NCI-H2171 treated with DMSO at 0.1 percent for 48 hours (cell line): ENCODE measurements around the gene NOS1AP.

Experiments used
- DNase-seq: peaks from one replicate; lab custom pipeline; 2025; lab: John Stamatoyannopoulos, UW

The NOS1AP gene

DNA sequence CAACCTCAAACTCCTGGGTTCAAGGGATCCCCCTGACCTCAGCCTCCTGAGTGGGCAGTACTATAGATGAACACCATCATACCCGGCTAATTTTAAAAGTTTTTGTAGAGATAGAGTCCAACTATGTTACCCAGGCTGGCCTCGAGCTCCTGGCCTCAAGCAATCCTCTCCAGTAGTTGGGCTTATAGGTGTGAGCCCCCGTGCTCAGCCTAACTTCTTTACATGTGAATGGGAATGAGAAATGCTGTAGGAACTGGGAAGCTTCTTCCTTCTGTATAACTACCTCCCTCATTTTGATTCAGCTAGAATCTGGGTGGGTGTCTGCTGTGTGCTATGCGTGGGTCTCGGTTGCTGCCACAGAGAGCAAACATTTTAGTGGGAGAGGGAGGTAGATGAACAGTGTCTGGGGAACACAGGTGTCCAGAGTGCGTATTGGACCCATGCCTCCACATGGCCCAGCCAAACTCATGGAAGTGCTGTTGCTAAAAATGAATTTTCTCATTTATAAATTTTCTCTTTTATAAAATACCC is 150.6 kb downstream of the NOS1AP start:
- no peak for DNase-seq

DNA sequence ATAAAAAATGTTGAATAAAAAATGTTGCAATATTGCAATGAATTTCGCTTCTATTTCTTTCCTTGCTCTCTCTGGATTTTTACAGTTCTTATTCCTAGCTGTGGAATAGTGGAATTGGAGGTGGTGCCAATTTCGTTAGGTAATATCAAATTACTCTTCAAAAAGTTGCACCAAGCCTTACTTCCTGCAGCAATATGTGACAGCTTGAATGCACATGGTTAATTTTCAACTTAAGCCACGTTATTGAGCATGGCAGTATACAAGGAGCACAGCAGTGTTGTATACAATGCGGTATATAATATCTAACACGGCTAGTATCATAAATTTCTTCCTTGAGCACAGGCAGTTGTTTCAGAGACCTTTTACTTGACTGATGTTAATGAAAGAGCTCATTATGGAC is 152.5 kb downstream of the NOS1AP start:
- DNase-seq, result peak; percentile 61

DNA sequence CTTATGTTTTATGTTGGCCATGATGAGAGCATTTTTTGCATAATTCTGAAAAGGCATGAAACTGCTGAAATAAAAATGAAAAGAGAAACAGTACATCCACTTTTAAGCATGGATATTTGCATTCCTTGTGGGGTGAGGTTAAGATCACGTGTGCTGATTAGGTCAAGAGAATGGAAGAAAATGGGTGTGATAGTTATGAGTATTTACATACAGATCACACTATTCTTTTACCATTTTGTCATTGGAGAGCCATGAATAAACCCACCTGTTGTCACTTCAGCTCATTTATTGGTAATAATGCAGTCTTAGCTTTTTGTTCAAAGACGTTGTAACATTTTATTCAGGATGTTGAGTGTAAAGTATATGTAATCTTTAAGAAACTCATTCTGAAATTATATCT is 153.2 kb downstream of the NOS1AP start:
- DNase-seq, result no peak

DNA sequence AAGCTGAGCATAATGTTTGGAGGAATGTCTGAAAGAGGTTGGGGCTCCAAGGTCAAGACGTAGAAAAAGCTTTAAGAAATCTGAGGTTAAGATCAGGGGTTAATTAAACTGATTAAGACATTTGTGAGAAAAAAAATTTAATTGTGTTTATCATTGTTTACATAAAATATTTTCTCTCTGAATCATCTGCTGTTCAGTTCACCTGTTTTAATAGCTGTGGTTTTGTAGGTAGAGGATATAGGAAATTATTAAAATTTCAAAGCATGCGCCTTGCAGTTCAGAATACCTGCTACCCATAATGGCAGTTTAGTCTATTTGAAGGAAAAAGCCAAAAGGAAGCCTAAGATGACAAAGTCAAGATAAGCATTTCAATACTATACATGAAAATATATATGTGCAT is 154.0 kb downstream of the NOS1AP start:
- DNase-seq, result no peak

DNA sequence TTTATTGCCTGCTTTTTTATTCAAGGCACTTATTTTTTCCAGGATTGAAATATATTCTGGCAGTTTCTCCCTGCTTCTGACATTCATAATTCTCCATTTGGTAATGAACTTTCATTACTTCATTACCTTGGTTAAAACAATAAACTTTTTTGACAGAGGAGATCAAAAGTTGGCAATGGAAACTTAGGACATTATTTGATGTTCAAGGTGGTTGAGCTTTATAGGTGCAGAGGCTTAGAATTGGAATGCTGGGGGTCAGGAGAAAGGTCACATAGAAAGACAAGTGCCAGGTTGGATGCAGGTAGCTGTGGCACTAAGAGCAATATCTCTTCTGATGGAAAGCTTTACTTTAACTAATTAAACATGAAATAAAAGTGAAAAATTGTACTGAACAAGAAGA is 154.8 kb downstream of the NOS1AP start:
- DNase-seq, result no peak

DNA sequence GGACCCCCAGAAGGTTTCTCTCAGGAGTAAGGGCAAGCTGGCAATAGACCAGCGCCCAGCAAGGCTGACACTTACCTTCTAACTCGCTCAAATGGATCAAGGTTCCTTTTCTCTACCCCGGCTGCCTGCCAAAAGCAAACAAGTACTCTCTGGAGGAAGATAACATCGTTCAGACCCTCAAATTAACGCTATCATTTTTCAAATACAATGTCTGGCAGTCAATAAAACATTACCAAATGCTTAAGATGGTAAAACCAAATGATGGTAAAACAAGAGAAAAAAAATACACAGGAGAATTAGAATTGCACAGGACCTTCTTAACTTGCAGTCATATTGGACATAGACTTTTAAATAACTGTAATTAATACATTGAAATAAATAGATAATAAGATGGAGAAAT is 159.1 kb downstream of the NOS1AP start:
- DNase-seq, result peak; percentile 56

DNA sequence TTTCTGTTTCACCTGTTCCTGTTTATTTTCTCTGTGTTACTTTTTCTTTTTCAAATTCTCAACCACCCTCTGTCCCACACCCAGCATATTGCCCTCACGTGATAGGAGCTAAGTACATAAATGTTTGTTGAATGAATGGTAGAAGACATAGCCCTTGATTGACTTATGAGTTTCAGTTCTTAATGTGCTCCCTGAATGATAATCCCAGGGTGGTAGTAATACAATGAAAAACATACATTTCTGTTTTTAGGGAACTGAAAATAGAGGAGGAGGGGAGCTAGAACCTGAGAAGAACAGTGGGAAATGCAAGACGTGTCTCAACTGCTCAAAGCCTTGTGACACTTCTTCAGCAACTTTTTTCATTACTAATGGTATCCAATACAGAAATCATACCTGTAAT is 160.1 kb downstream of the NOS1AP start:
- no peak for DNase-seq

DNA sequence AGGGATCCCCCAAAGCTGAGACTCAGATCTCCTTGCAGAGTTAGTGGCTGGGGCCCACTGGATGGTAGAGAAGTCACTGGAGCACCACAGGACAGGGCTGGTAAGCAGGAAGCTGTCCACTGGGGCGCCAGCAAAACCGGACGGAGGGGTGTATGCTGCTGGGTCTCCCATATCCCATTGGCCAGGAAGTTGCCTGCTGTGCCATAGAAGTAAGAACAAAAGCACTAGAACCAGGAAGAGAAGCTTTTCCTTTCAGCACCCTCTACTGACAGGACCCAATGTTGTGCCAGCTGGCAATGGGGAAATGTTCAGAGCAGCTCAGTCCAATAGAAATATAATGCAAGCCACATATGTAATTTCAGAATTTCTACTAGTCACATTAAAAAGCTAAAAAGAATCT is 160.6 kb downstream of the NOS1AP start:
- peak; percentile 9 for DNase-seq

DNA sequence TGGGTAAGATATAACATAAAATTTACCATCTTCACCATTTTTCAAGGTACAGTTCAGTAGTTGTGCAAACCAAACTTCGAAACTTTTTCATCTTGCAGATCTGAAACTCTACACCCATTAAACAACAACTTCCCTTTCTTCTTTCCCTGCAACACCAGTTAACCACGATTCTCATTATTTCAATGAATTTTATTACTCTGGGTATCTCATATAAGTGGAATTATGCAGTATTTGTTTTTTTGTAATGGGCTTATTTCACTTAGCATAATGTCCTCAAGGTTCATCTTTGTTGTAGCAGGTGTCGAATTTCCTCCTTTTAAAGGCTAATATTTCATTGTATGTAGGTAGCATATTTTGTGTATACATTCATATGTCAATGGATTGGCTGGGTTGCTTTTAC is 161.0 kb downstream of the NOS1AP start:
- peak; percentile 10 for DNase-seq

DNA sequence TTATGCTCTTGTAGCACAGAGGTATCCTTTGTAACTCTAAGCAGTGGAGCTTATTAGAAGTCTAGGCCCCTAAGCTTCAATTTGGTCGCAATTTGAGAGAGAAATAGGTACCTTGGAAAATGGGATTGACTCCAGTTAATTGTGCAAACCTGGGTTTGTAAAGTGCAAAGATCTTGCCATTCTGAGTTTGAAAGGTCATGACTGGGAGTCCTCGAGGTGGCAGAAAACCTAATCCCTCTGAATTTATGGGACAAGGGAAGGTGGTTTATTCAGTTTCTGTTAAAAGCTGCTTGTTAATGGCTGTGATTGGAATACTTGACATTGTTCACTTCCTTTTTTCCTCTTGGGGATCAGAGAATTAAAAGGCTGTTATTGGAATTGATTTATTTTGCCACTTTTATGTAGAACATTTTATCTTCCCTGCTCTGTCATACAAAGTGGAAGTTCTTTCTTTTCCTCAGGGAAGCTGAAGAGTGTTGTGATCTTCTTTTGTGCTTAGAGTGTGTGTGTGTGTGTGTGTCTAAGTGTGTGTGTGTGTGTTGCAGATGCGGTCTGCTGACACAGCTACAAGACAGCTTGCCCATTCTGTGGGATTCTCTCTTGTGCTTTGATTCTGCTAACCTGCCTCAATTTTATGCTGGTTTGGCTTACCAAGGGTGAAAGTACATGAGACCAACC is 162.7 kb downstream of the NOS1AP start:
- no peak for DNase-seq

DNA sequence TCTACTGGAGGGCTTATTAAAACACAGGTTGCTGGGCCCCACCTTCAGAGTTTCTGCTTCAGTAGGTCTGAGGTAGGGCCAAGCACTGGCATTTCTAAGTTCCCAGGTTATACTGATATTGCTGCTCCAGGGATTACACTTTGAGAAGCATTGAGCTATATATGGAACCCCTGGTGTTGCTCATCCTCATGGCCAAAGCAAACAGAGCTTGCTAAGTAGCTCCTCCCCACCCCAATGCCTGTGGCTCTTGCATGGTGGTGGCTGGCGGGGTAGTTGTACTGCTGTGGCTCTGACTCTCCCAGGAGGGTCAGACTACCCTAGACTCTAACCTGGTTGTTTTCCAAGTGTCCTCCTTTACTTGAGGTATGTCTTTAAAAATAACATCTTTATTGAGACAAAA is 163.6 kb downstream of the NOS1AP start:
- DNase-seq, result no peak

DNA sequence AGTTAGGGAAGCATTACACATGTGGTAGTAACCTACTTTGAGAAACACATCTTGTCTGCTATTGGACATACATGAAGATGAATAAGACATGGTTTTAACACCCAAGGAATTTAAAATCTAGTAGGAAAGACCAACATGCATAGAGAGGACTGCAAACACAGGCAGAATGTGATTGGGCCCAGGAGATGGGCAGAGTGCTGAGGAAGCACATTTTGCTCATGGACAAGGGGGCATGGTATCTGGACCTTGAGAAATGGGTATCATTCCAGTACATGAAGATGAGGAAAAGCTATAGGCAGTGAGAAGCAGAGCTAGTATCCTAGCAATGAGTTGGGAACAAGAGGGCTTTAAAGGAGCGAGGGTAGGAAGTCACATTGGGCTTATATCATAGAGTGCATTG is 164.4 kb downstream of the NOS1AP start:
- DNase-seq, result no peak

DNA sequence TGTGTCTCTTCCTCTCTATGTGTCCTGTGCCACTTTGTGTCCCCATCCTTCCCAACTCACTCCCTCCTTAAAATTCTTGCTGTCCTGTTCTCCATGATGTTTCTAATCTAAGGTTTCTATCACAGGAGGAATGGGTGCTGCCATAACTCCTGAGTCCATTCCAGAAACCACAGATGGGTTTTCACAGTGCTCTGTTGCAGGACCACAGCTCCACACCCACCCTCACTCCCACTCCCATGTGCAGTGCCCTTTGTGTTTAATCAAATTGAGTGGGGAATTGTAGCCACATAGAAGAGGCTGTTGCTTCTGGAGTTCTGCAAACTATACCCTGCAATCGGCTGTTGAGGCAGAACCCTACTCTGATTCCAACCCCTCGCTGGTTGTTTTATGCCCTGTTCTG is 165.1 kb downstream of the NOS1AP start:
- DNase-seq, result no peak

DNA sequence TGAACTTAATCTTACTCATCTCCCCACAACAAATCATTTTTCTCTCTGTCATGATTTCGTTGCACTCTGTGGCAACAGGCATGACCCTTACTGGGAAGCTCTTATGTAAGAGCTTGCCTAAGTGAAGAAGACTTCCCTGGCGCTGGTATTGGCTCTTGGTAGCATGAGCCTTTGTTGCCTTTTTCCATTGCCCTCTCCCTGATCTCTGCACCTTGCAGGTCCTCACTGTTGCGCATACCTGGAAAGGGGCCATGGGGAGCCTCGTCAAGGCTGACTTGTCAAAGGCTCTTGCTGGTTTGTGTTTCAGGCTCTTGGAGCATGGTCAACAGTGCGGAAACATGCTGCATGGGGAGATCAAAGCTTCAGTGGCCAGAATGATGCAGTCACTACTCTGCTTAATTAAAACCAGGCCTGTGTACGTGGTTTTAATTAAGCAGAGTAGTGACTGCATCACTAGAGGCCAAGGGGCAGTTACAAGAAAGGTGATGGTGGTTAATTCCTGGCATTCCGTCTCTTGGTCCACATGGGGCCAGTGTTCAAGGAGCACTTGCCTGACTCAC is 165.8 kb downstream of the NOS1AP start:
- no peak for DNase-seq

DNA sequence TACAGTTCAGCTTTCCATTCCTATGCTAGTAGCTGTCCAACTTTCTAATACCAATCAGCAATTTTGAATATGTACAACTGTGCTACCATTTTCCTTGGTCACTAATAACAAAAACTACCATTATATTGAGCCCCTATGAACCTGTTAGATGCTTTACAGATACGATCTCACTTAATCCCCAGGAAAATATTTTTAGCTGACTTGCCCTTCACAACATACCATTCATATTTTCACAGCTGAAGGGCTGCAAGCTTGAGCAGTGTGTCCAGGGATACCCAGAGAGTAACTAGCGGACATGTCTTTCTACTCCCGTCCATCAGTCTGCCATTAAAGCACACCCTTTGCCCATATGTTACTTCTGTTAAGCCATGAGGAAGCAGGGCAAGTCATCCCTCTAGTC is 166.7 kb downstream of the NOS1AP start:
- no peak for DNase-seq

DNA sequence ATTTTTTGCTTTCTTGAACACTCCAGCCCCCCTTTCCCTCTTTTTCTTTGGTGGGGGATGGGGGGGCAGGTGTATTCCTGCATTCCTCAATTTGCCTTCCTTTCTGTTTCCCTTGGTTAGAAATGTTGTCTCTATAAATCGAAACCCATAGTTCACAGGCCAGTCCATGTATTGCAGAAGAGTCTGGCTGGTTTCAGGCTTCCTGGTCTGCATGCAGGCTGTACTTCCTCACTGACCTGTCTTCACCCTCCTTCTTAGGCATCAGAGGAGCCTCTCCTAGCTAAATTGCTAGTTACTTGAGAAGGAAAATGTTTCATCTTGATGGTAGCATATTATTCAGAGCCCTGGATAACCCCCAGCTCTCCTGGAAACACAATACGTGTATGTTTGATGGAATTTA is 167.1 kb downstream of the NOS1AP start:
- no peak for DNase-seq

DNA sequence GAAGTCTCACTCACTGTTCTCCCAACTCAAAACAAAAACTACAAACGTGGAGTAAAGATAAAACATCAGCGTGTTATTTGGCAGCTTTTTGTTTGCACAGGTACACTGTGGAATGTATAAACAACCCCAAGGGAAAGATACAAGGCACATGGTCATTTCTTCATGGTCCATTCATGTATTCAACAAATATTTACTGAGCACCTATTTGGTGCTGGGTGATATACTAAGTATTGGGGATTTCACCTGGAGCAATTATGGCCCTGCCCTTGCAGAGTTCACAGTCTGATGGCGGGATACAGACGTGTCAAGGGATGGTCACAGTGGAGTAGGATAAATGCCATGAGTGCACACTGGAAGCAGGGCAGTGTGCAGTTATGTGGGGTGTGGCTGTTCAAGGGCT is 171.1 kb downstream of the NOS1AP start:
- DNase-seq, result no peak

DNA sequence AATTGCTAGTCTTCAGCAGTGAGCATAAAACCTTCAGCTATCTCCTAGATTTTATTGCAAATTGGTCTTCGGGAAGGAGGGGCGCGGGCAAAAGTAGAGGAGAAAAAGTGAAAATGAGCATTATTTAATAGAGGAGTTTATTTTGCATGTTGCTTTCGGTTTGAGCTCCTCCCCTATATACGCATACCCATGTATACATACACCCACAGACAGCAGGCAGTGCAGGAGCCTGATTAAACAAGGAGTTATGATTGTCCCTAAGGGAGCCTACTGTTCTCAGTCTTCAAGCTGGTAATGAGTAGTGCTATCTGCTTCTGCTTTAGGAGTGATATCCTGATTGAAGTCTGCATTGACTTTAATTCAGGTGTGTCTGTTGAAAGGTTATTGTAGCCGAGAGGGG is 173.3 kb downstream of the NOS1AP start:
- DNase-seq, result no peak

DNA sequence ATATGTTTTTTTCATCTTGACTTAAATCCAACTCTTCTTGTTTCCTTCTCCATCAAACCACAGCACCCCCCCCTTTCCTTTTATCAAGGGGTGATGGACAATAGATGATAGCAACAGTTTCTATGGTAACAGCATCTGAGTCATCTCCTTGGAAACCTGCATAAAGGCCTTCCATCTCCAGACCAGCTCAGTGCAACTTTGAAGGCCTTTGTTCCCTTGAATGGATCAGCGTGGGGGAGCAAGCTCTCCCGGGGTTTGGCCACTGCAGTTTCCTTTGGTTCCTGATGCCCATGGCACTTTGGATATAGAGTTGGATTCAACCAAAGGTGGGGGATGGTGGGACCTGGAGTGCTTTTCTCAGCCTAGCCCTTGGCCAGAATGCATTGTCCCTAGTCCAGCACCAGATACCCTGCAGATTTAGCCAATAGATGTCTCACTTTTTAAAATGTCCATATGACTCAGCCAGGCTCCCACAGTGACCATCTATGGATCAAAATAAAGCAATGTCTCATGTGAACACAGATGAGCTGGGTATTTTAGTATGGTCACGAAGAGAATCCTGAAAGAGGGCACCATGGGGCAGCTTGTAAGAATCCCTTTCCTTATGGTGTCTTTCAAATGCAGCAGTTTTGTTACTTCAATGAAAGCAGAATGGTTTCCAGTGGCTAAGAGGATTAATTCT is 179.5 kb downstream of the NOS1AP start:
- DNase-seq, result no peak

DNA sequence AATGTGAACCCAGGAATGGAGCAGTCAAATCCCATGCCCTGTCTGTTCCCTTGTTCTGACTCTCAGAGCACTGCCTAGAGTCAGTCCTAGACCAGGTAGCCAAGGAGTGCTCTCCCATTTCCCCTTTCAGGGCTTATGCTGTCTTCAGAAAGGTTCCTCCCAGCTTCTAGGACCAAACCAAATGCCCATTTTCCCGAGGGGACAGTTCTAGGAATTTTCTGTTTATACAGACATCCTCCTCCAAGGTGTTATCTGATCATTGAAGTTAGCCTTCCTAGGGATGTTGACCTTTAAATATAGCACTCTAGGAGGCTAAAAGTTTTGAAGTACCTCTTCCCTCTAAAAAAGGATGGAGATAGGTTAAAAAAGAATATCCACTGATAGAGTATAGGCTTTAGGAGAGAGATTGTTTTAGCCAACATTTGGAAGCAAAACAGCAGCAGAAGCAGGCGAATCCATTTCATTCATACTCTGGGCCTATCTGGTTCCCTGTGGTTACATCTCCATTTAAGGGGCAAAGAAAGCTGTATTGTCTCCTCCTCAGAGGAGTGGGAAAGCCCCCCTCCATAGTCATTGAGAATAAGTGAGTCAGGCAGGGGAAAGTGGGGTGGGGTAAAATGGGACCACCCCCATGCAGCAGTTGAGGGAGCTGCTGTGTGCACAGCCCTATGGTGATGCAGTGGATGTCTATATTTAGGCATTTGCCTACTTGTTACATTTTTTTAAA is 180.7 kb downstream of the NOS1AP start:
- no peak for DNase-seq

DNA sequence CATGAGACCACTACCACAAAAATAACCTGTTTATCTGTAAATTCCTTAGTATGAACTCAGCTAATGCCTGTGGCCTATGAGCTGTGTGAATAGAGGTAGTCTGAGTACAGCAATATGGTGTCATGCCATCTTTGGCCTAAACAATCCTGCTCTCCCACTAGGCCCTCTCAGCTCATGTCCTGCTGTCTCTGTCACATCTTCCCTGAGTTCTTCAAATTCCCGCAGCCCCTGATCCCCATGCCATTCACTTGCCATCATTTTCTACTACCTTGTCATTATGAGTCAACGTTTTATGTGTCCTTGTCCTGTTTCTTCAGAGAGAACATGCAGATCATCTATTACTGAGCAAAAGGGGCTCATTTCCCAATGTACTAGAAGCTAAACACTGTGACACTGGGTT is 181.6 kb downstream of the NOS1AP start:
- no peak for DNase-seq

DNA sequence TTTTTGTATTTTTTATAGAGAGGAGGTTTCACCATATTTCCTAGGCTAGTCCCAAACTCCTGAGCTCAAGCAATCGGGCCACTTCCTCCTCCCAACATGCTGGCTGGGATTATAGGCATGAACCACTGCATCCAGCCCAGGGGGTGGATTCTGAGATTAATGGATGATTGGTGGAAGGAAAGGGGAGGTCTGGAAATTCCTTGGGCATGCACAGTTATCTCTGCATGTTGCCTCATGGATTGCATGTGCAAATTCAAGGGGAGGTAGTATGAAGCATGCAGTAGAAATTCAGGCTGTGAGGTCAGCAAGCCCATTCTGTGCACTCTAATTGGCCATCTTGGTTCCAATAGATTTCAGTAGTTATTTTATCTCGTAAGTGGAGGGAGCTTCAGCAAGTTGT is 182.7 kb downstream of the NOS1AP start:
- DNase-seq, result no peak

DNA sequence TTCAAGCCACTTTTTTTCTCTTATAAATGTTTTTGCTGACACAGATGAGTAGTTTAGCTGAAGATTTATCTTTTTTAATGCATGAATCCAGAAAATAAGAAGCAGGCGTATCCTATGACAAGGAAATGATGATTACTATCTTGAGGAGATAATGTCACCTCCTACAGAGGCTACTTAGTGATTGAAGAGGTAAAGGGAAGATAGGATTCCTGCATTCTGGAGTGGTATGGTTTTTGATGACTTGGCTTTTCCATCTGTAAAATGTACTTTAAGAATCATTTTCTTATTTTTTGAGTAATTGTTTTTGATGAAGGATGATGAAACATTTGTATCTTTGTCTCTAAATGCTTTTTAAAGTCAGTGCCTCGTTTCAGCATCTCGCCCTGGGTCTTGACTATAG is 184.3 kb downstream of the NOS1AP start:
- DNase-seq, result no peak
